Measurements from ENCODE around the gene CROCC2. TPM values are rescaled to one million over a fixed set of nuclear protein-coding genes. Genes with fewer than 3 reads are reported as not detected.

CROCC2 gene
- total RNA-seq, 4 donors from 2014 or later = 0.10 TPM; not detected in 3

DNA sequence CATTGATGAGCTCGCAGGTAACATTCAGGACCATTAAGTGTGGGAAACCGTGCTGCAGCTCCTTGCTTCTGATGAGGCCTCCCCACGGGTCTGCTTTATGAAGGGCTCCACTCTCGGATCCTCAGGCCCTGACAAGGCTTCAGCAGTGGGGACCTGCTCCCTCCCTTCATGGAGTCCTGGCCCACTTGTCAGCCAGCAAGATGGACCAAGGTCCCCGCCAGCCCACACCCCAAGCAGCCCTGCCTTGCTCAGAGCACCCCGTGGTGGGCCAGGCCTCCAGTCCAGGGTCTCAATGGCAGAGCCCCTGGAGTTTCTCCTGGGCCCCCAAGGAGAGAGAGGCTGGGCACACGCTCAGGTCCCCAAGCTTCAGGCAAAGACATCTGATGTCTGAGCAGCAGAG lies 41.5 kb downstream of the CROCC2 start:
- DNase-seq (ENCODE audit: low spot score in 2 of 2) = peak in 1 of 2 donors; percentile 63
- 82 to 91% methylated on average over 7 of the region's 7 CpGs for WGBS, 2 donors
- H3K4me3 ChIP-seq (ENCODE audit: low read depth, poor library complexity, severe bottlenecking) = no peak overlapping the region
- intact Hi-C loops (cut with DNase I; ENCODE audit: low total_unique reads) = no loop called here
- no peak for TF ChIP-seq POLR2A (IDR thresholded peaks at IDR 0.05)
- TF ChIP-seq, protein P1, sequence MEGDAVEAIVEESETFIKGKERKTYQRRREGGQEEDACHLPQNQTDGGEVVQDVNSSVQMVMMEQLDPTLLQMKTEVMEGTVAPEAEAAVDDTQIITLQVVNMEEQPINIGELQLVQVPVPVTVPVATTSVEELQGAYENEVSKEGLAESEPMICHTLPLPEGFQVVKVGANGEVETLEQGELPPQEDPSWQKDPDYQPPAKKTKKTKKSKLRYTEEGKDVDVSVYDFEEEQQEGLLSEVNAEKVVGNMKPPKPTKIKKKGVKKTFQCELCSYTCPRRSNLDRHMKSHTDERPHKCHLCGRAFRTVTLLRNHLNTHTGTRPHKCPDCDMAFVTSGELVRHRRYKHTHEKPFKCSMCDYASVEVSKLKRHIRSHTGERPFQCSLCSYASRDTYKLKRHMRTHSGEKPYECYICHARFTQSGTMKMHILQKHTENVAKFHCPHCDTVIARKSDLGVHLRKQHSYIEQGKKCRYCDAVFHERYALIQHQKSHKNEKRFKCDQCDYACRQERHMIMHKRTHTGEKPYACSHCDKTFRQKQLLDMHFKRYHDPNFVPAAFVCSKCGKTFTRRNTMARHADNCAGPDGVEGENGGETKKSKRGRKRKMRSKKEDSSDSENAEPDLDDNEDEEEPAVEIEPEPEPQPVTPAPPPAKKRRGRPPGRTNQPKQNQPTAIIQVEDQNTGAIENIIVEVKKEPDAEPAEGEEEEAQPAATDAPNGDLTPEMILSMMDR (IDR thresholded peaks at IDR 0.05) = no peak

DNA sequence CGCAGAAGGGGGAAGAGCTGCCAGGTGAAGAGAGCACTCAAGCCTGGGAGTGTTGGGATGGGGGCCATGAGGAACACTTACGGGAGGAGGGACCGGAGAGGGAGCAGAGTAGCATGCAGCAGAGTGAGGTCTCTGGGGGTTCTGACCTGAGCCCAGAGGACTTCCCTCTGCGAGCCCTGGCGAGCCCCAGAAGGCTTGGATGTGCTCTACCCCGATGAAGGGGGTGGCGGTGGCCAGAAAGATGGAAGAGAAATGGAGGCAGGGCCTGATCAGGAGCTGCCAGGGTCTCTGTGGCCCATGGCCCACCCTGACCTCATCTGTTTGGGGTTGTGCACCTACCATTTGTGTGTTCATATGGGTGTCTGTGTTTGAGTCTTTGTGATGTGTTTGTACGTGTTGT lies 42.0 kb downstream of the CROCC2 start:
- WGBS, 2 donors = 93 to 97% methylated on average over 8 of the region's 8 CpGs
- peak in 1 of 2 donors; percentile 60 for DNase-seq (ENCODE audit: low spot score in 2 of 2)
- H3K4me3 ChIP-seq (ENCODE audit: low read depth, poor library complexity, severe bottlenecking) = no peak overlapping the region
- TF ChIP-seq, protein P1 (IDR thresholded peaks at IDR 0.05) = no peak
- no peak for TF ChIP-seq POLR2A (IDR thresholded peaks at IDR 0.05)
- intact Hi-C loops (cut with DNase I; ENCODE audit: low total_unique reads) = no loop called here

DNA sequence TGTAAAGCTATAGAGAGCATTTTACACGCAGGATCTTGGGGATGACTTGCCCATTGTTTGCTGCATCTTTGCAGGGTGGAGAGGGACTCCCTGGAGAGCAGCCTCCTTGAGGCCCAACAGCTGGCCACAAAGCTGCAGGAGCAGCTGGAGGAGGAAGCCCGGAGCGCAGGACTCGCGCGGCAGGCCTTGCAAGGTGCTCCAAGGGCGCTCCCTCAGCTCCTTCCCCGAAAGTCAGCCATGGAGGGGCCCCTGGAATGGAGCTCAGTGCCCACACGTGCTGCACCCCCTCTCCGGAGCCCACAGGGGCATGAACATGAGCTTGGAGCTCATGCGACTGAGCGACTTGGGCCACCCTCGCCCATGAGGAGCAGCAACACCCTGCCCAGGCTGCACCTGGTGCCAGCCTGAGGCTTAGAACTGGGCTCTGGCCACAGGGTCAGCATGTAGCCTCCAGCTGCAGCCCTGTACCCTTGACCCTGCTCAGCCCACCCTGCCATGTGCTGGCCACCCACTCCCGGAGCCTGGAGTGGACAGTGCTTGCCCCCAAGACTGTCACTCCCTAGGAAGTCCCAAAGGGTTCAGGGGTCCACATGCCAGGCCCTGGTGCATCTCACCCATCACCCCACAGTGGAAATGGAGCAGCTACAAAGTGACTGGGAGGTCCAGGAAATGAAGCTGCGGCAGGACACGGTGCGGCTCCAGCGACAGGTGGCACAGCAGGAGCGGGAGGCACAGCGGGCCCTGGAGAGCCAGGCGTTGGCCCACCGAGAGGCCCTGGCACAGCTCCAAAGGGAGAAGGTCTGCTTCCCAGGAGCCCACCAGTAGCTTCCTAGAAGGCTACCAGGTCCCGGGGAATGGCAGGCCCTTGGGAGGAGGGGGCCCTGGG lies 43.0 kb downstream of the CROCC2 start:
- 87 to 94% methylated on average over 22 to 23 of the region's 23 CpGs for WGBS, 2 donors
- TF ChIP-seq, protein P1 (IDR thresholded peaks at IDR 0.05) = no peak
- TF ChIP-seq POLR2A (IDR thresholded peaks at IDR 0.05) = no peak
- H3K4me3 ChIP-seq (ENCODE audit: low read depth, poor library complexity, severe bottlenecking) = no peak overlapping the region
- intact Hi-C loops (cut with DNase I; ENCODE audit: low total_unique reads) = no loop called here
- DNase-seq (ENCODE audit: low spot score in 2 of 2) = peak in 1 of 2 donors; percentile 74

DNA sequence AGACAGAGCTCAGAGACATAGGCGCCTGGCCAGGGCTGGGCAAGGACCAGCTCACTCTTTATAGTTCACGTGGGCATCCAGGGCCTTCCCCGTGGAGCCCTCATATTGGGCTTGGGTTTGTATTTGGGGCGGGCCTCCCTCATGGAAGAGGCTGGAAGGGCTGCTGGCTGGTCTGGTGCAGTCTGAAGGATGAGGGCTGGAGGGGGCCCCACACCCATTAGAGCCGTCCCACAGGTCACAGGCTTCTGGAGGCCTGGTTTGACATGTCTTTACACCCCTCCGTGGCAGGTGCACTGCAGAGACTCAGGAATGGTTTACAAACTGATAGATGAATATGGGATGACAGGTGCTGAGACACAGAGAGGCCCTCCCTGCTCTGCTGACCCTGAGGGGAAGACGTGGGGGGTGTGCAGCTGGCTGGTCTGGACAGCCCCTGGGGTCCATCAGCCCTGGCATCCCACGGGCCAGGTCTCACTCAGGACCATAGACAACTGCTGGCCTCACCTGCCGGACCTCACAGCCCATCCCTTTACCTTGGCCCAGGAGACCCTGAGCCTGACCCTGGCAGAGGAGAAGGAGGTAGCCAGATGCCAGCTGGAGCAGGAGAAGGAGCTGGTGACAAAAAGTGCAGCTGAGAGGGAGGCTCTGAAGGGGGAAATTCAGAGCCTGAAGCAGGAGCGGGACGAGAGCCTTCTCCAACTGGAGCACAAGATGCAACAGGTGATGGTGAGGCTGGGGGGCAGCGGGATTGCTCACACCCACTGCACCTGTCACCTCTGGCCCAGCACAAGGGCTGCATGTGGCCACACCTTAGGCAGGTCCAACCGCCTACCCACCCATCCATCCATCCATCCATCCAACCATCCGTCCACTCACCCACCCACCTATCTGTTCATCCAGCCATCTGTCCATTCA lies 43.9 kb downstream of the CROCC2 start:
- intact Hi-C loops (cut with DNase I; ENCODE audit: low total_unique reads) = no loop called here
- peak in 1 of 2 donors; percentile 46 for DNase-seq (ENCODE audit: low spot score in 2 of 2)
- TF ChIP-seq POLR2A (IDR thresholded peaks at IDR 0.05) = no peak
- TF ChIP-seq, protein P1 (IDR thresholded peaks at IDR 0.05) = no peak
- H3K4me3 ChIP-seq (ENCODE audit: low read depth, poor library complexity, severe bottlenecking) = no peak overlapping the region
- 81 to 85% methylated on average over 13 to 14 of the region's 14 CpGs for WGBS, 2 donors

DNA sequence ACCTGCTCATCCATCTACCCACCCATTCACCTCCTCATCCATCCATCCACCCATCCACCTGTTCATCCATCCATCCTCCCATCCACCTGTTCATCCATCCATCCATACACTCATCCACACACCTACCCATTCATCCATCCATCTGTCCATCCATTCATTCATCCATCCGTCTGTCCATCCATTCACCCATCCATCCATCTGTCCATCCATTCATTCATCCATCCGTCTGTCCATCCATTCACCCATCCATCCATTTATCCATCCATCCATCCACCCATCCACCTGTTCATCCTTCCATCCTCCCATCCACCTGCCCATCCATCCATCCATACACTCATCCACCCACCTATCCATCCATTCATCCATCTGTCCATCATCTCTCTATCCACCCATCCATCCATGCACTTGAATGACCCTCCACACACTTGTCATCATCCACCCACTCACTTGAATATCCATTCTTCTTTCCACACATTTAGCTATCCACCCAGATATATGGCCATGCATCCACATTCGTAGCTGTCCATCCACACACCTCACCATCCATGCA lies 45.0 kb downstream of the CROCC2 start:
- intact Hi-C loops (cut with DNase I; ENCODE audit: low total_unique reads) = no loop called here
- TF ChIP-seq, protein P1 (IDR thresholded peaks at IDR 0.05) = peak in 1 of 3 donors; percentile 21
- no peak for TF ChIP-seq POLR2A (IDR thresholded peaks at IDR 0.05)
- 90 to 94% methylated on average over 3 of the region's 3 CpGs for WGBS, 2 donors
- DNase-seq (ENCODE audit: low spot score in 2 of 2) = peak in 1 of 2 donors; percentile 15
- H3K4me3 ChIP-seq (ENCODE audit: low read depth, poor library complexity, severe bottlenecking) = no peak overlapping the region

Data from lower leg skin (tissue), 4 donors.